IPS-20b (cell line): ENCODE measurements around the gene TRIM24.

ENCODE experiments used
- H3K27ac ChIP-seq: one replicate; pipeline ENCODE4 v1.5.1; 2013; ENCODE audit warnings: low read length
- H3K27me3 ChIP-seq: 2 replicates; pipeline ENCODE4 v1.6.1; 2013; ENCODE audit warnings: mild to moderate bottlenecking, low read length, inconsistent platforms; ENCODE audit not compliant: insufficient read depth
- H3K36me3 ChIP-seq: 2 replicates; pipeline ENCODE4 v1.6.1; 2013; ENCODE audit warnings: low read depth, mild to moderate bottlenecking, inconsistent platforms, low read length, moderate library complexity; ENCODE audit not compliant: insufficient read depth
- H3K4me1 ChIP-seq: 2 replicates; pipeline ENCODE4 v1.6.1; 2013; ENCODE audit warnings: mild to moderate bottlenecking, control low read depth, inconsistent platforms, low read length, moderate library complexity; ENCODE audit not compliant: insufficient read depth
- H3K4me3 ChIP-seq: 2 replicates; pipeline ENCODE4 v1.5.1; 2013; ENCODE audit warnings: mild to moderate bottlenecking, low read length, inconsistent platforms
- H3K9ac ChIP-seq: 2 replicates; pipeline ENCODE4 v1.6.1; 2013; ENCODE audit warnings: low read depth, mild to moderate bottlenecking, inconsistent platforms, low read length, moderate library complexity
- H3K9me3 ChIP-seq: 2 replicates; pipeline ENCODE4 v1.6.1; 2013; ENCODE audit warnings: mild to moderate bottlenecking, low read depth, low read length, inconsistent platforms; ENCODE audit not compliant: insufficient read depth

TRIM24 gene

GRCh38 chr7:138618506-138618905, 158.4 kb downstream of the TRIM24 start:
- no peaks in the 10 kb centered on the region for H3K9me3 ChIP-seq
- no peak overlapping the region for H3K4me3 ChIP-seq
- no peaks in the 10 kb centered on the region for H3K4me1 ChIP-seq
- no peaks in the 10 kb centered on the region for H3K27me3 ChIP-seq
- H3K27ac ChIP-seq: no peak overlapping the region
- H3K9ac ChIP-seq: no peak overlapping the region
- no peaks in the 10 kb centered on the region for H3K36me3 ChIP-seq

- H3K9ac ChIP-seq: no peak overlapping the region
- H3K4me1 ChIP-seq: no peaks in the 10 kb centered on the region
- no peaks in the 10 kb centered on the region for H3K9me3 ChIP-seq
- H3K4me3 ChIP-seq: no peak overlapping the region
- no peaks in the 10 kb centered on the region for H3K27me3 ChIP-seq
- no peak overlapping the region for H3K27ac ChIP-seq
- no peaks in the 10 kb centered on the region for H3K36me3 ChIP-seq
Observed at GRCh38 chr7:138618933-138619332, 158.9 kb downstream of the TRIM24 start.

- no peak overlapping the region for H3K9ac ChIP-seq
- no peak overlapping the region for H3K4me3 ChIP-seq
- H3K27ac ChIP-seq: no peak overlapping the region
- no peaks in the 10 kb centered on the region for H3K27me3 ChIP-seq
- no peaks in the 10 kb centered on the region for H3K9me3 ChIP-seq
- peaks cover 3% of the 10 kb centered on the region; the same call in 1 of the 2 replicates for H3K4me1 ChIP-seq
- no peaks in the 10 kb centered on the region for H3K36me3 ChIP-seq
Observed at GRCh38 chr7:138622841-138623240, 162.8 kb downstream of the TRIM24 start.

GRCh38 chr7:138625084-138625848, 165.2 kb downstream of the TRIM24 start:
- Histone ChIP-seq H3K9me3 (no peaks in the 10 kb centered on the region), H3K4me3 (no peak overlapping the region), H3K36me3 (no peaks in the 10 kb centered on the region), H3K27ac (no peak overlapping the region), H3K9ac (no peak overlapping the region), H3K4me1 (peaks cover 3% of the 10 kb centered on the region; the same call in 1 of the 2 replicates), H3K27me3 (no peaks in the 10 kb centered on the region)

- no peak overlapping the region for H3K27ac ChIP-seq
- no peak overlapping the region for H3K4me3 ChIP-seq
- H3K9ac ChIP-seq: no peak overlapping the region
- H3K36me3 ChIP-seq: no peaks in the 10 kb centered on the region
- H3K4me1 ChIP-seq: peaks cover 3% of the 10 kb centered on the region; the same call in 1 of the 2 replicates
- H3K9me3 ChIP-seq: no peaks in the 10 kb centered on the region
- H3K27me3 ChIP-seq: no peaks in the 10 kb centered on the region
Observed at GRCh38 chr7:138625849-138626230, 165.8 kb downstream of the TRIM24 start.

- Histone ChIP-seq H3K4me1 (peaks cover 3% of the 10 kb centered on the region; the same call in 1 of the 2 replicates), H3K9me3 (no peaks in the 10 kb centered on the region), H3K4me3 (no peak overlapping the region), H3K36me3 (no peaks in the 10 kb centered on the region), H3K27ac (no peak overlapping the region), H3K27me3 (no peaks in the 10 kb centered on the region), H3K9ac (no peak overlapping the region)
Observed at GRCh38 chr7:138626846-138627245, 166.8 kb downstream of the TRIM24 start.

GRCh38 chr7:138627361-138627760, 167.3 kb downstream of the TRIM24 start:
- H3K27me3 ChIP-seq: no peaks in the 10 kb centered on the region
- H3K9me3 ChIP-seq: no peaks in the 10 kb centered on the region
- no peak overlapping the region for H3K9ac ChIP-seq
- H3K36me3 ChIP-seq: no peaks in the 10 kb centered on the region
- H3K4me3 ChIP-seq: no peak overlapping the region
- H3K27ac ChIP-seq: no peak overlapping the region
- H3K4me1 ChIP-seq: peaks cover 3% of the 10 kb centered on the region; the same call in 1 of the 2 replicates

- Histone ChIP-seq H3K9me3 (no peaks in the 10 kb centered on the region), H3K27me3 (no peaks in the 10 kb centered on the region), H3K4me1 (peaks cover 6% of the 10 kb centered on the region; the same call in 1 of the 2 replicates), H3K27ac (no peak overlapping the region), H3K36me3 (no peaks in the 10 kb centered on the region), H3K4me3 (no peak overlapping the region), H3K9ac (no peak overlapping the region)
Observed at GRCh38 chr7:138630059-138630610, 170.1 kb downstream of the TRIM24 start.

- Histone ChIP-seq H3K9me3 (no peaks in the 10 kb centered on the region), H3K4me1 (peaks cover 4% of the 10 kb centered on the region; the same call in 1 of the 2 replicates), H3K27ac (no peak overlapping the region), H3K27me3 (no peaks in the 10 kb centered on the region), H3K4me3 (no peak overlapping the region), H3K36me3 (no peaks in the 10 kb centered on the region), H3K9ac (no peak overlapping the region)
Observed at GRCh38 chr7:138632384-138632783, 172.3 kb downstream of the TRIM24 start.

GRCh38 chr7:138632826-138633602, 173.0 kb downstream of the TRIM24 start:
- Histone ChIP-seq H3K4me3 (no peak overlapping the region), H3K27ac (no peak overlapping the region), H3K27me3 (no peaks in the 10 kb centered on the region), H3K4me1 (peaks cover 4% of the 10 kb centered on the region; the same call in 1 of the 2 replicates), H3K9me3 (no peaks in the 10 kb centered on the region), H3K36me3 (no peaks in the 10 kb centered on the region), H3K9ac (no peak overlapping the region)
